T-helper 17 cell (primary cell): ENCODE results near the gene C7orf57. TPM values are rescaled to one million over a fixed set of nuclear protein-coding genes. Genes with fewer than 3 reads are reported as not detected.
"Not testable (repeated sequence)": the region's sequence is repeated elsewhere in the genome, so short reads cannot be mapped to it uniquely, and the experiment has no call there.

Experiments
- ATAC-seq: fragments of 150-1000 bp; cut with Tn5 transposase; 2 replicates; pipeline ENCODE4 v1.10.0; 2021; ENCODE audit warnings: mild to moderate bottlenecking, moderate library complexity
- DNase-seq, 3 donors: peaks; one replicate each; pipeline versions ENCODE4 v3.0.0 to v3.0.0-alpha.2; 2020 to 2021
- H3K9me3 ChIP-seq: one replicate; pipeline ENCODE4 v1.7.0; 2013; ENCODE audit warnings: low read length, mild to moderate bottlenecking; ENCODE audit not compliant: control insufficient read depth, poor library complexity, severe bottlenecking
- H3K27ac Mint-ChIP-seq: one replicate; pipeline ENCODE4 v1.8.0; 2022; ENCODE audit warnings: mild to moderate bottlenecking, moderate library complexity, mixed read lengths
- H3K27me3 Mint-ChIP-seq: one replicate; pipeline ENCODE4 v1.8.0; 2022; ENCODE audit warnings: mixed read lengths
- H3K36me3 Mint-ChIP-seq: one replicate; pipeline ENCODE4 v1.8.0; 2022; ENCODE audit warnings: low read depth, mixed read lengths
- H3K4me1 Mint-ChIP-seq: one replicate; pipeline ENCODE4 v1.8.0; 2022; ENCODE audit warnings: mild to moderate bottlenecking, mixed read lengths
- H3K4me3 Mint-ChIP-seq: one replicate; pipeline ENCODE4 v1.8.0; 2022; ENCODE audit warnings: mild to moderate bottlenecking, moderate library complexity, mixed read lengths
- total RNA-seq, 4 donors: library from RNA in 2 of 4; stranded (reverse) in 2 of 4; gene quantifications; one replicate each; pipeline ENCODE4 v1.2.3 and lab custom pipeline; 2022 to 2026

Gene C7orf57
- under 1 TPM; 0.29 to 0.30 TPM for total RNA-seq
- total RNA-seq (lab: John Stamatoyannopoulos, UW) = 0 to 2.8 reads per million in 2 donors

DNA sequence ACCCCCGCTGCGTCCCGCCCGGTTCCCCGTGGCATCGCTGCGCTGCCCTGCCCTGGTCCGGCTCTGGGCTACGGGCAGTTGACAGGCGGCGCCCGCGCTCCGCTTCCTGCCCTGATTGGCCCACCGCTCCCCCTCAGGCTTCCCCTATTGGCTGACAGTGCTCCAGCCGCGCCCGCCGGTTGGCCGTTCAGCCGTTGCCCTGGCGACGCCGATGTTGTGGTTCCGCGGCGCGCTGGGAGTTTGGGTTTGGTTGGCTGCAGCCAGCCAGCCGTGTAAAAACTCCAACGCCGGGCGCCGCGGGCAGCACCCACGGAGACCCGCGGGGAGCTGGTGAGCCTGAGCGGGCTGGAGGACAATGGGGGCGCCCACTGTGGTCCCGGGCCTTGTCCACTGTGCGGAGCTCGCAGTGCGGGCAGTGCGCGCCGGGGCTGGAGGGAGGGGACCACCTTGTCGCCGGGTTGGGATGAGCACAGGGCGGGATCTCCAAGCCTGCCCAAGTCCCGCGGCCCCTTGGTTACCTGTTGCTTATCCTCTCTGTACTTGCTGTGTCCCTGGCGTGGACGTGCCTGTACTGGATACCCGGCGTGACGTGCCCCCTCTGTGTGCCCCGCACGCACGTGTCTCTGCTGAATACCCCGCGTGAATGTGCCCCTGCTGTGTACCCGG, at the start of gene C7orf57:
Gene C7orf57, plus strand, starts transcription at position 243 of the 666 bp plus-strand sequence. CDS start 766 bp downstream, outside the sequence.
- no peaks in the 10 kb centered on the region for H3K9me3 ChIP-seq
- Mint-ChIP-seq H3K4me1 (peaks cover 14% of the 10 kb centered on the region), H3K27me3 (peaks cover 33% of the 10 kb centered on the region), H3K4me3 (peak within 1 kb of the TSS; percentile 94), H3K36me3 (no peaks in the 10 kb centered on the region), H3K27ac (peak within 1 kb of the TSS; percentile 86)
- ATAC-seq (peak; percentile 98), DNase-seq (peak; percentile 78 to 86 (median 81))

DNA sequence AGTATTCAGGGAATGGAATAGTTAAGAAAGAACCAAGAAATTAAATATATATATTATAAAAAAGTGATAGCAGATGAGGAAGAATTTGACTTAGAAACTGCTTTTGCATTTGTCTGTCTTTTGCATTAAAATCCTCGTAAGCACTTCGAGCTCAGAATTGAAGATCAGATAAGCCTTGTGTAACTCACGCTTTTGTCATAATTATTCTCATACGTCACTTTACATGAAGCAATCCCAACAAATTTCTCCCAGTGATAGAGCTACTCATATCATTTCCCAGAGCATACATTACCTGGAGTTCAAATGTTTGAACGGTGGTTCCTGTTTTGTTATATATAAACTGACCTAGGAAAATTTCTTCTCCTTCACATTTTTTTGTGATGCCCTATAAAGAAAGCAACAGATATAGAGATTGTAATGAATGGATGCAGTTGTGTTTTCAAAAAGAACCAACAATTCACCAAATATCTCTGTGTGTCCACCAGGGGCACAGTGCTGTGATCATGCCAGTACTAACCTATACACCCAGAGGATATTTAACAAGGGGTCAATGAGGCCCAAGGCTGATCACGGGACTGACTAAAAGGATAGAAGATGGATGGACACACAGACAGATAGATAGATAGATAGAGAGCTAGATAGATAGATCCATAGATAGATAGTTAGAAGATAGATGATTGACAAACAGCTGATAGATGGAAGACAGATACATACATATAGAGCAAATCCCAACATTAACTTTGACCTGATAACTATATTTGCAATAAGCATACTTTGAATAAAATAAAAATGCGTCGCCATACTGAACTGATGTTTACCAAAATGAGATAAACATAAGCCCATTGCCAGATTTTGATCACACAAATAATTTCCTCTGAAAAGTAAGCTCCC, 46.6 kb upstream of the C7orf57 start:
- DNase-seq (no peak), ATAC-seq (no peak)
- Mint-ChIP-seq H3K4me3 (no peak overlapping the region), H3K27me3 (no peaks in the 10 kb centered on the region), H3K27ac (no peak overlapping the region), H3K36me3 (no peaks in the 10 kb centered on the region), H3K4me1 (peaks cover 21% of the 10 kb centered on the region)
- no peaks in the 10 kb centered on the region for H3K9me3 ChIP-seq

DNA sequence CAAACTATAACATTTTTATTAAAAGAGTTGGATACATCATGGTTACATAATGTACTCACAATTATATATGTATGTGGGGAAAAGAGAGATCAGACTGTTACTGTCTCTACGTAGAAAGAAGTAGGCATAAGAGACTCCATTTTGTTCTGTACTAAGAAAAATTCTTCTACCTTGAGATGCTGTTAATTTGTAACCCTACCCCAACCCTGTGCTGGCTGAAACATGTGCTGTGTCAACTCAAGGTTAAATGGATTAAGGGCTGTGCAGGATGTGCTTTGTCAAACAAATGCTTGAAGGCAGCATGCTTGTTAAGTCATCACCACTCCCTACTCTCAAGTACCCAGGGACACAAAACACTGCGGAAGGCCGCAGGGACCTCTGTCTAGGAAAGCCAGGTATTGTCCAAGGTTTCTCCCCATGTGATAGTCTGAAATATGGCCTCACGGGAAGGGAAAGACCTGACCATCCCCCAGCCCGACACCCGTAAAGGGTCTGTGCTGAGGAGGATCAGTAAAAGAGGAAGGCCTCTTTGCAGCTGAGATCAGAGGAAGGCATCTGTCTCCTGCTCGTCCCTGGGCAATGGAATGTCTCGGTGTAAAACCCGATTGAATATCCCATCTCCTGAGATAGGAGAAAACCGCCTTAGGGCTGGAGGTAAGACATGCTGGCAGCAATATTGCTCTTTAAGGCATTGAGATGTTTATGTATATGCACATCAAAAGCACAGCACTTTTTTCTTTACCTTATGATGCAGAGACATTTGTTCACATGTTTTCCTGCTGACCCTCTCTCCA, 45.5 kb upstream of the C7orf57 start:
- not testable (repeated sequence) for ATAC-seq, H3K4me3 Mint-ChIP-seq, DNase-seq, H3K36me3 Mint-ChIP-seq, H3K27me3 Mint-ChIP-seq, H3K9me3 ChIP-seq
- H3K4me1 Mint-ChIP-seq = peaks cover 21% of the 10 kb centered on the region
- H3K27ac Mint-ChIP-seq = peak overlapping the region; percentile 98

DNA sequence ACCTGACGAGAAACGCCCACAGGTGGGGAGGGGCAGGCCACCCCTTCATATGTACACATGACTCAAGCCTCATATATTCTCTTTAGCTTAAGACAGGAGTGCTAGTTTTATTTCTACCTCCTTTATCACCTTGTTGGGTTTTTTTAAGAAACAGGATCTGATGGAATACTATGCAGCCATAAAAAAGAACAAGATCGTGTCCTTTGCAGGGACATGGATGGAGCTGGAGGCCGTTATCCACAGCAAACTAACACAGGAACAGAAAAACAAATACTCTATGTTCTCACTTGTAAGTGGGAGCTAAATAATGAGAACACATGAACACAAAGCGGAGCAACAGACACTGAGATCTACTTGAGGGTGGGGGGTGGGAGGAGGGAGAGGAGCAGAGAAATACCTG, 44.8 kb upstream of the C7orf57 start:
- Mint-ChIP-seq H3K27ac (peak overlapping the region; percentile 98), H3K4me3 (no peak overlapping the region)
- DNase-seq = no peak

DNA sequence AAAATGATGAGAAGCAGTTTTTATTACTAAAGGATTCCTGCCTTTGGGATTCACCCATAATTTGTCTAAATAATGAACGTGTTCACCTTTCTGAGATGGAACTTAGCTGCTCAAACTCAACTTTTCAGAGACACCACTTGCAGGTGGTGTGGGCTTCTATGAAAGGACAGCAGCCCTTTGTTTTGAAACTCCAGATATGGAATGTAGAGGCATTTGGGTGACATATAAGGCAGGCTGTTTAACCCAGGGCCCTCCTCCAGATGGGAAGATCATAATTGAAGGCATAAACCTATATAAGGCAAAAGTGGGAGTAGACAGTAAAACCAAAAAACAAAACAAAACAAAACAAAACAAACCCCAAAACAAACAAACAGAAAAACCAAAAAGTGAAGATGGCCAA, 44.1 kb upstream of the C7orf57 start:
- H3K4me1 Mint-ChIP-seq = peaks cover 21% of the 10 kb centered on the region
- no peak for ATAC-seq
- no peaks in the 10 kb centered on the region for H3K9me3 ChIP-seq
- H3K27ac Mint-ChIP-seq = peak overlapping the region; percentile 98
- H3K36me3 Mint-ChIP-seq = no peaks in the 10 kb centered on the region
- H3K27me3 Mint-ChIP-seq = no peaks in the 10 kb centered on the region
- peak overlapping the region; percentile 98 for H3K4me3 Mint-ChIP-seq
- DNase-seq = no peak

More for the DNA sequence above, 44.8 kb upstream of the C7orf57 start:
- no peak for ATAC-seq
- Mint-ChIP-seq H3K36me3 (no peaks in the 10 kb centered on the region), H3K4me1 (peaks cover 21% of the 10 kb centered on the region), H3K27me3 (no peaks in the 10 kb centered on the region)
- H3K9me3 ChIP-seq = no peaks in the 10 kb centered on the region

DNA sequence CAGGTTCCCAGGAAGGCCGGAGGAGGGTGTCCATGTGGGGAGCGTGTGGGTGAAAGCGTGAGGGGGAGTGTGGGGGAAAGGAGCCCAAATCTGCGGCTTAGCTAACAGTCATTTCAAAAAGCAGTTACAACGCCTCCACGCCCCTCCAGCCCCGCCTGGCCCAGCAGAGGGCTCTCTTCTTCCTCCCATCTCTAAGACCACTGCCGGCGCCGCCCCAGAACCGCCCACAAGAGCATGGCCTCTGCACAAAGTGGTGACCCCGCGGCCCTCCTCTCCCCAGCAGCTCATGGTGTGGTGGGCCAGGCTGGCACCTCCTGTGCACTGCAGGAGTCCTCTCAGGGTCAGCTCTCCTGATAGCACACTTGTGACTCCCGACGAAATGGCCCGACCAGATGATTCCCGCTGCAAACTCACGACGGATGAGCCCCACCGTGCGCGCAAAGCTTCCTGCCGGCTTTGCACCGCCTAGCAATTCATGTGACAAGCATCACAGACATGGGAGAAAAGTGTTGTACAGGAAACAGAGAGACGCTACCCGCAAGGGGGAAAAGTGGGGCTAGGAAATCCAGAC, 43.5 kb upstream of the C7orf57 start:
- H3K4me1 Mint-ChIP-seq = peaks cover 21% of the 10 kb centered on the region
- H3K4me3 Mint-ChIP-seq = peak overlapping the region; percentile 98
- ATAC-seq (peak; percentile 98), DNase-seq (peak; percentile 65 to 68 (median 67))
- H3K36me3 Mint-ChIP-seq = no peaks in the 10 kb centered on the region
- peak overlapping the region; percentile 98 for H3K27ac Mint-ChIP-seq
- no peaks in the 10 kb centered on the region for H3K9me3 ChIP-seq
- no peaks in the 10 kb centered on the region for H3K27me3 Mint-ChIP-seq

DNA sequence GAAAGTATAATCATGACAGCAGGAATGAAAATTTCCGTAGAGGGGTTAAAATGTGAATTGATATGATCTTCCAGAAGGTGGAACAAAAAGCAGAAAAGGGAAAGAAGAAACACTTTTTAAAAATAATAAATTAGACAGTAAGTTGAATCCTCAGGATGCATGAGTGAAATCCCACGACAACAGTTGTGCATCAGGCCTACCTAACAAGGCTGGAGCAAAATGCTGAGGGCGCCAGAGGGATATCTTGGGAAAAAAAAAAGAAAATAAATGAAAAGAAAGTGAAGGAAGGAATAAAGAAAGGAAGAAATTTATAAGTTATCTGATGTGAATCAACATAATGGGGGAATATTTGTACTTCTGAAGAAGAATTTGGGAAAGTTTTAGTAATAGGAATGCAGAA, 42.9 kb upstream of the C7orf57 start:
- peaks cover 21% of the 10 kb centered on the region for H3K4me1 Mint-ChIP-seq
- peak overlapping the region; percentile 98 for H3K27ac Mint-ChIP-seq
- no peaks in the 10 kb centered on the region for H3K9me3 ChIP-seq
- no peak for DNase-seq
- no peaks in the 10 kb centered on the region for H3K36me3 Mint-ChIP-seq
- peak overlapping the region; percentile 98 for H3K4me3 Mint-ChIP-seq
- no peaks in the 10 kb centered on the region for H3K27me3 Mint-ChIP-seq
- no peak for ATAC-seq

DNA sequence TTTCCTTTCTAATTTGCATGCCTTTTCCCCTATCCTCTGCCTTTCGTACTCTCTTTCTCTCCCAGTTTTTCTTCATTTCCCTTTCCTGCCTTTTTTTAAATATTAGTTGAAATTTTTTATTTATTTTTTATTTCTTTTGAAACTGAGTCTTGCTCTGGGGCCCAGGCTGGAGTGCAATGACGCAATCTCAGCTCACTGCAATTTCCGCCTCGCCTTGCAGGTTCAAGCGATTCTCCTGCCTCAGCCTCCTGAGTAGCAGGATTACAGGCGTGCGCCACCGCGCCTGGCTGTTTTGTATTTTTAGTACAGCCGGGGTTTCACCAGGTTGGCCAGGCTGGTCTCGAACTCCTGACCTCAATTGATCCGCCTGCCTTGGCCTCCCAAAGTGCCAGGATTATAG, 35.9 kb upstream of the C7orf57 start:
- ATAC-seq (no peak), DNase-seq (no peak)
- Mint-ChIP-seq H3K27ac (no peak overlapping the region), H3K27me3 (no peaks in the 10 kb centered on the region), H3K4me3 (no peak overlapping the region), H3K4me1 (peaks cover 2% of the 10 kb centered on the region), H3K36me3 (peaks cover 2% of the 10 kb centered on the region)
- no peaks in the 10 kb centered on the region for H3K9me3 ChIP-seq

DNA sequence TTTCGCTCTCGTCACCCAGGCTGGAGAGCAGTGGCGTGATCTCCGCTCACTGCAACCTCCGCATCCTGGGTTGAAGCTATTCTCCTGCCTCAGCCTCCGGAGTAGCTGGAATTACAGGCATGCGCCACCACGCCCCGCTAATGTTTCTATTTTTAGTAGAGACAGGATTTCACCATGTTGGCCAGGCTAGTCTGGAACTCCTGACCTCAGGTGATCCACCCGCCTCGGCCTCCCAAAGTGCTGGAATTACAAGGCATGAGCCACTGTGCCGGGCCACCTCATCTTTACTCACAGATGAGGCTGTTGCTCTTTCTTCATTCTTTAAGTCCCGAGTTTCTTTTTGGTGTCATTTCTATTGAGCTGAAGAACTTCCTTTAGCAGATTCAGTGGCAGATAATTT, 35.2 kb upstream of the C7orf57 start:
- not testable (repeated sequence) for H3K36me3 Mint-ChIP-seq, H3K27ac Mint-ChIP-seq, H3K4me3 Mint-ChIP-seq, ATAC-seq, H3K9me3 ChIP-seq, H3K27me3 Mint-ChIP-seq, H3K4me1 Mint-ChIP-seq, DNase-seq

DNA sequence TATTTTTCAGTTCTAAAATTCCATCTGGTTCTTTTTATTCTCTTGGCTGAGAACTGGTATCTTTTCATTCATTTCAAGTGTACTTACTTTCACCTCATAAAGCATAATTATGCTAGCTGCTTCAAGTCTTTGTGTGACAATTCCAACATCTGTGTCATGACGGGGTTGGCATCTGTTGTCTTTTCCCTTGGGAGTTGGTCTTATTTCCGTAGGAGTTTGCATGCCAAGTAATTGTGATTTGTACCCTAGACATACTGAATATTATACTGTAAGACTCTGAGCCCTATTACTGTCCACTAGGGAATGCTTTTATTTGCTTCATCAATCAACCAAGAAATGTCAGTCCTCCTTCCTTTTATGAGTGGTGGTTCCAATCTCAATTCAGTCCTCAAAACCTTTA, 31.3 kb upstream of the C7orf57 start:
- H3K27ac Mint-ChIP-seq = no peak overlapping the region
- H3K4me3 Mint-ChIP-seq = no peak overlapping the region
- DNase-seq = no peak
- H3K27me3 Mint-ChIP-seq = peaks cover 19% of the 10 kb centered on the region
- H3K4me1 Mint-ChIP-seq = peaks cover 2% of the 10 kb centered on the region
- no peak for ATAC-seq
- peaks cover 2% of the 10 kb centered on the region for H3K36me3 Mint-ChIP-seq
- H3K9me3 ChIP-seq = no peaks in the 10 kb centered on the region

DNA sequence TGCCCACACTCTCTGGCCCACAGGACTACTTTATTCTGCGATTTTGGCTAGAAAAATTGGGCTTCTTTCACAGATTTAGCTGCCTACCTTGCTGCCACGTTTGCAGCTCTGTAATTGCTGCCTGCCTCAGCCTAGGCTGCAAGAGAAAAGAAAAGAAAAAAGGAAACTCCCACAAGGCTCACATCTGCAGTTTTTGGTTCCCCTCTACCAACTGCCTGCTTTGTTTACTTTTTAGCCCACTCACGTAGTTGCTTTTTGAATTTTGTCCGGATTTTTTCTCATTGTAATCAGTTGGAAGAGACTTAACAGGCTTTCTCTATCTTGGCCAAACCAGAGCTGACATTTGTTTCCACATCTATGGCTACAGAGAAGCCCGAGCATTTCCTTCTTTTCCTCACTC, 30.7 kb upstream of the C7orf57 start:
- ATAC-seq = no peak
- DNase-seq = no peak
- no peak overlapping the region for H3K27ac Mint-ChIP-seq
- H3K9me3 ChIP-seq = no peaks in the 10 kb centered on the region
- H3K36me3 Mint-ChIP-seq = peaks cover 2% of the 10 kb centered on the region
- H3K4me3 Mint-ChIP-seq = no peak overlapping the region
- H3K27me3 Mint-ChIP-seq = peaks cover 19% of the 10 kb centered on the region
- H3K4me1 Mint-ChIP-seq = peaks cover 2% of the 10 kb centered on the region

DNA sequence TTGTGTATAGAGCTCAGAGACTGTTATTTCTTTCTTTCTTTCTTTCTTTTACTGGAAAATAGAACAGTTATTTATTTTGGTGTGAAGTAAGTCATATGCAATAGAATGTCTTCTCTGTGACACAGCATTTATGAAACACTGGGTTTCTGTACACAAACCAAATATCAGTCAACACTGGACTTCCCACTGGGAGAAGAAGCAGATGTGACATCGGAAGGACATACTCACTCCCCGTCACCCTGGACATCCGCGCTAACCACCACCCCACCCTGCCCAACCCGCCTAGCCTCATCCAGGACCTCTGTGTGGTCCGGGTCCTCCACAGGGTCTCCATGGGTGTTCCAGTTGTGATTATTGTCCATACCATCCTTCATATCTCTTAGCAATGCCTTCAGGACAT, 28.5 kb upstream of the C7orf57 start:
- Mint-ChIP-seq H3K4me1 (peaks cover 7% of the 10 kb centered on the region), H3K4me3 (no peak overlapping the region)

DNA sequence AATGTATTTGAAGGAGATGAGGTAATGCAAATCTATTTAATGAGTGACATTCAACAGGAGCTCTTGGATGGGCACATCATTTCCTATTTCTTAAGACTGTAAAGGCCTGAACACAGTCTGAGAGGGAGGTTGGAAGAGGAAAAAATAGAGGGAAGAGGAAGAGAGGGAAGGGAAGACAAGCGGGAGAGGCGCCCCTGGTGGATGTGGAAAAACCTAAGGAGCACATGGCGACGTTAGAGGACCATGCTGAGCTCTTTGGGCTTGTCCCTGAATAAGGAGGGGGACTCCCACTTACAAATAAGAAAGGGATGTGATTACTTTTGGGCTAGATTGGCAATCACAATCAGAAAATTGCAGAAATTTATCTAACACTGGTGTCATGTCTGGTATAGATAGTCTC, 26.1 kb upstream of the C7orf57 start:
- ATAC-seq = no peak
- Mint-ChIP-seq H3K27ac (no peak overlapping the region), H3K4me3 (no peak overlapping the region), H3K36me3 (no peaks in the 10 kb centered on the region), H3K27me3 (peaks cover 23% of the 10 kb centered on the region), H3K4me1 (peaks cover 7% of the 10 kb centered on the region)
- no peaks in the 10 kb centered on the region for H3K9me3 ChIP-seq
- DNase-seq = no peak

More for the DNA sequence above, 28.5 kb upstream of the C7orf57 start:
- DNase-seq (no peak), ATAC-seq (no peak)
- peaks cover 2% of the 10 kb centered on the region for H3K36me3 Mint-ChIP-seq
- peaks cover 23% of the 10 kb centered on the region for H3K27me3 Mint-ChIP-seq
- H3K27ac Mint-ChIP-seq = no peak overlapping the region
- H3K9me3 ChIP-seq = no peaks in the 10 kb centered on the region
